Stomach (tissue), 9 donors: Measurements from ENCODE around the gene BTG4. TPM values are rescaled to one million over a fixed set of nuclear protein-coding genes. Genes with fewer than 3 reads are reported as not detected.

Source experiments
- DNase-seq, 2 donors: peaks; one replicate each; pipeline versions ENCODE4 v3.0.0 to v3.0.0-alpha.2; 2013 to 2019
- H3K27ac ChIP-seq, 5 donors: fragments of 200-600 bp in 4 of 5; sonication (generic) in 4 of 5; one replicate each; pipeline ENCODE4 v1.5.1; 2013 to 2019; ENCODE audit warnings: mild to moderate bottlenecking in 1 of 5, moderate library complexity in 1 of 5
- H3K27me3 ChIP-seq, 3 donors: fragments of 200-600 bp; sonication (generic); one replicate each; pipeline ENCODE4 v1.5.1; 2017 to 2019; ENCODE audit warnings: mixed run types in 1 of 3
- H3K36me3 ChIP-seq, 4 donors: fragments of 200-600 bp; sonication (generic); 1 replicate in 3 of 4; 2 replicates in 1 of 4; pipeline ENCODE4 v1.5.1; 2016 to 2019
- H3K4me1 ChIP-seq, 4 donors: fragments of 200-600 bp; sonication (generic); one replicate each; pipeline ENCODE4 v1.5.1; 2016 to 2019
- H3K4me3 ChIP-seq, 4 donors: fragments of 200-600 bp; sonication (generic) in 3 of 4; one replicate each; pipeline ENCODE4 v1.5.1; 2016 to 2019; ENCODE audit warnings: mild to moderate bottlenecking in 1 of 4
- H3K9me3 ChIP-seq, 4 donors: fragments of 200-600 bp; sonication (generic); one replicate each; pipeline ENCODE4 v1.5.1; 2016 to 2019
- CTCF ChIP-seq, 7 experiments: fragments of 450-650 bp in 4 of 7; fragments of 200-600 bp in 3 of 7; sonication (generic) in 3 of 7; IDR thresholded peaks; one replicate each; pipeline ENCODE4 v1.5.1; 2016 to 2019; ENCODE audit warnings: antibody characterized with exemption in 7 of 7, control low read depth in 2 of 7, mild to moderate bottlenecking in 1 of 7
- EP300 ChIP-seq: sonication (generic); formaldehyde crosslinking; IDR thresholded peaks from one replicate; pipeline ENCODE4 v1.6.1; 2017; ENCODE audit warnings: antibody characterized with exemption
- POLR2A ChIP-seq, 4 donors: fragments of 450-650 bp; IDR thresholded peaks; one replicate each; pipeline ENCODE4 v1.6.1; 2016; ENCODE audit warnings: antibody characterized with exemption in 4 of 4, control low read depth in 2 of 4, mild to moderate bottlenecking in 1 of 4, moderate library complexity in 1 of 4
- POLR2AphosphoS5 ChIP-seq, 3 donors: sonication (generic); formaldehyde crosslinking; IDR thresholded peaks; one replicate each; pipeline ENCODE4 v1.6.1; 2016; ENCODE audit warnings: antibody characterized with exemption in 3 of 3
- WGBS, 5 donors: extraction: QIAGEN DNeasy Blood & Tissue Kit in 3 of 5; methylation state at CpG; one replicate each; pipeline versions ENCODE4 v1.1.5 to v1.1.7; 2013 to 2018; 5-methylcytosine and 5-hydroxymethylcytosine counted together
- intact Hi-C: fragments of 100-400 bp; cut with DNase I; formaldehyde crosslinking; loops from one replicate; pipeline ENCODE4 v1.15.1; 2023; ENCODE audit warnings: low total_unique reads
- polyA plus RNA-seq, 3 donors: library from polyadenylated mRNA; stranded (reverse); fragments of 200-250 nt; gene quantifications; one replicate each; pipeline ENCODE4 v1.2.3, GENCODE V29; 2013
- total RNA-seq, 5 donors: library from RNA; depleted of rRNA; stranded (reverse); fragments of >200 nt; gene quantifications; one replicate each; pipeline versions ENCODE4 v1.1.0 to v1.2.3, GENCODE V29; 2014 to 2016
- donor health status: healthy with polysubstance abuse.
- donor health status: Bipolar disorder and iron deficiency.
- donor health status: healthy.

The BTG4 gene
- total and polyA plus RNA-seq, 8 donors: not detected

DNA sequence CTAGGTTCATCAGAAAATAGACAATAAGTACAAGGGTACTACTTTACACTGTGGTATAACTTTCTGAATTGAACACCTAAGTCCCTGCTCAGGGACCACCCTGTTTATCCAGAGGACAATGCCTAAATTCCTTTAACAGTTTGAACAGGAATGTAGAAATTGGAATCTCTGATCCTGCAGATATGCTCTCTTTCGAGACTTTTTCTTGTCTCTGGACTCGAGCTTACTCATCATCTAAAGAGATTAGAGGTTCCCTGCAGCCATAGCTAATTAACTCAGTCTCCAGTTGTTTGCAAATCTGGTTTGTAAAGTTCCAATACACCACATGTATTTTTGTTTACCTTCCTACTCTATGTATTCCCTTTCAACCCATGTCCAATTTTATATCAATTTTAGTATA, 3.4 kb upstream of the BTG4 start:
- 49 to 84% (median 61%) methylated on average over 2 of the region's 2 CpGs for WGBS, 5 donors
- Histone ChIP-seq H3K9me3 (no peaks in the 10 kb centered on the region), H3K27me3 (peaks cover 12 to 44% (median 31%) of the 10 kb centered on the region in 3 donors), H3K4me3 (no peak overlapping the region), H3K4me1 (peaks cover 7 to 26% (median 19%) of the 10 kb centered on the region in 4 donors), H3K27ac (no peak overlapping the region), H3K36me3 (no peaks in the 10 kb centered on the region)
- no peak for TF ChIP-seq POLR2AphosphoS5 (IDR thresholded peaks at IDR 0.05)
- TF ChIP-seq CTCF (IDR thresholded peaks at IDR 0.05): no peak
- no peak for TF ChIP-seq POLR2A (IDR thresholded peaks at IDR 0.05)
- no peak for TF ChIP-seq EP300
- intact Hi-C loops: no loop called here
- DNase-seq: no peak

- peaks cover 12 to 55% (median 31%) of the 10 kb centered on the region in 3 donors for H3K27me3 ChIP-seq
- no peaks in the 10 kb centered on the region for H3K36me3 ChIP-seq
- H3K4me3 ChIP-seq: peak within 1 kb of the TSS in 3 of 4 donors; percentile 10 to 38 (median 10)
- intact Hi-C loops: no loop called here
- TF ChIP-seq CTCF (IDR thresholded peaks at IDR 0.05) (no peak), POLR2A (IDR thresholded peaks at IDR 0.05) (no peak), EP300 (no peak), POLR2AphosphoS5 (IDR thresholded peaks at IDR 0.05) (no peak)
- no peak within 1 kb of the TSS for H3K27ac ChIP-seq
- peaks cover 7 to 26% (median 19%) of the 10 kb centered on the region in 4 donors for H3K4me1 ChIP-seq
- 17 to 33% (median 18%) methylated on average over 22 to 39 of the region's 39 CpGs for WGBS, 5 donors
- no peaks in the 10 kb centered on the region for H3K9me3 ChIP-seq
- DNase-seq: peak in 1 of 2 donors; percentile 60
These were observed 2.2 kb upstream of the BTG4 start, which contains the start of gene HOATZ for GRCh38 chr11:111514216-111515031. HOATZ (plus strand) TSS chr11:111514778; CDS start chr11:111514785, 7 bp downstream.

- TF ChIP-seq CTCF (IDR thresholded peaks at IDR 0.05) (no peak), POLR2AphosphoS5 (IDR thresholded peaks at IDR 0.05) (no peak), EP300 (no peak), POLR2A (IDR thresholded peaks at IDR 0.05) (no peak)
- Histone ChIP-seq H3K27ac (no peak overlapping the region), H3K4me3 (peak overlapping the region in 2 of 4 donors; percentile 45 to 54), H3K36me3 (no peaks in the 10 kb centered on the region), H3K4me1 (peaks cover 7 to 26% (median 19%) of the 10 kb centered on the region in 4 donors), H3K9me3 (no peaks in the 10 kb centered on the region), H3K27me3 (peaks cover 12 to 55% (median 31%) of the 10 kb centered on the region in 3 donors)
- intact Hi-C loops: no loop called here
- no peak for DNase-seq
- 30 to 46% (median 39%) methylated on average over 6 of the region's 6 CpGs for WGBS, 5 donors
These were observed 1.0 kb upstream of the BTG4 start for GRCh38 chr11:111513240-111513605.

DNA sequence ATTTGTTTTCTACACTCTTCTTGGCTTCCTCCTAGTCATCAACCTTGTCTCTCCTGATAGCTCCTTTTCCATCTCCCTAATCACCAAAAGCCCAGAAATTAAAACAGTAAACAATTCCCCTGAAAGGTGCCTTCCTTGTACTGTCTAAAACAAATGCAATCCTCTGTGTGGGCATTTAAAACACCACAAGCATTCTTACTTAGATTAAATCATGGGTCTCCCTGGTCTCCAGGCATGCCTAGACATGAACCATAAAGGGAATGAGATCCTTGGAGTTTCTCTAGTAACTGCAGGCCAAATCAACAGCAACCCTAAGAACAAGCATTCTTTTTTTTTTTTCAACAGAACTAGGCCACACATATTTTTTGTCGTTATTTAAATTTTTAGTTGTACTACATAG, 1.9 kb downstream of the BTG4 start:
- TF ChIP-seq EP300 (no peak), CTCF (IDR thresholded peaks at IDR 0.05) (no peak), POLR2A (IDR thresholded peaks at IDR 0.05) (no peak), POLR2AphosphoS5 (IDR thresholded peaks at IDR 0.05) (no peak)
- H3K36me3 ChIP-seq: no peaks in the 10 kb centered on the region
- peaks cover 12 to 55% (median 31%) of the 10 kb centered on the region in 3 donors for H3K27me3 ChIP-seq
- H3K4me1 ChIP-seq: peaks cover 7 to 26% (median 19%) of the 10 kb centered on the region in 4 donors
- H3K4me3 ChIP-seq: no peak overlapping the region
- DNase-seq: no peak
- intact Hi-C loops: no loop called here
- H3K9me3 ChIP-seq: no peaks in the 10 kb centered on the region
- H3K27ac ChIP-seq: no peak overlapping the region
- 86 to 97% (median 96%) methylated on average over 1 of the region's 1 CpG for WGBS, 5 donors
